Measurements from ENCODE around the gene TRIM9.

- TF ChIP-seq POLR2AphosphoS5 (IDR thresholded peaks at IDR 0.05): no peak
- TF ChIP-seq CTCF (IDR thresholded peaks at IDR 0.05): no peak
Observed at GRCh38 chr14:51094282-51094821, 553 bp downstream of the TRIM9 start.
